Upper lobe of left lung (tissue), 6 donors: ENCODE measurements around the gene EVI5. TPM values are rescaled to one million over a fixed set of nuclear protein-coding genes. Genes with fewer than 3 reads are reported as not detected.
A peak's percentile ranks its signal among the peaks of the same experiment; 100 is the strongest.

Experiments used
- ATAC-seq, 2 donors: fragments of 200-7000 bp; cut with Tn5 transposase; one replicate each; pipeline ENCODE4 v1.9.1; 2022; ENCODE audit warnings: mild to moderate bottlenecking in 2 of 2, moderate library complexity in 2 of 2; ENCODE audit not compliant: low FRiP score in 2 of 2
- DNase-seq, 2 donors: peaks; one replicate each; pipeline ENCODE4 v3.0.0-alpha.2; 2019 to 2020
- H3K27ac ChIP-seq, 4 donors: fragments of 200-600 bp; sonication (generic); one replicate each; pipeline ENCODE4 v1.5.1; 2016 to 2019
- H3K27me3 ChIP-seq, 4 donors: fragments of 200-600 bp; sonication (generic); one replicate each; pipeline ENCODE4 v1.5.1; 2017 to 2019
- H3K36me3 ChIP-seq, 4 donors: fragments of 200-600 bp; sonication (generic); one replicate each; pipeline ENCODE4 v1.5.1; 2016 to 2019
- H3K4me1 ChIP-seq, 4 donors: fragments of 200-600 bp; sonication (generic); one replicate each; pipeline ENCODE4 v1.5.1; 2018 to 2019
- H3K4me3 ChIP-seq, 4 donors: fragments of 200-600 bp; sonication (generic); one replicate each; pipeline ENCODE4 v1.5.1; 2017 to 2019; ENCODE audit warnings: mild to moderate bottlenecking in 2 of 4, moderate library complexity in 1 of 4
- H3K9me3 ChIP-seq, 4 donors: fragments of 200-600 bp; sonication (generic); one replicate each; pipeline ENCODE4 v1.5.1; 2018 to 2019
- EP300 ChIP-seq, 4 donors: sonication (generic); formaldehyde crosslinking; IDR thresholded peaks; one replicate each; pipeline ENCODE4 v1.5.1; 2017; ENCODE audit warnings: antibody characterized with exemption in 4 of 4, control low read depth in 2 of 4
- POLR2A ChIP-seq, 4 donors: fragments of 450-650 bp; IDR thresholded peaks; one replicate each; pipeline ENCODE4 v1.5.1; 2016 to 2017; ENCODE audit warnings: antibody characterized with exemption in 4 of 4, mild to moderate bottlenecking in 2 of 4
- POLR2AphosphoS5 ChIP-seq, 2 donors: sonication (generic); formaldehyde crosslinking; IDR thresholded peaks; one replicate each; pipeline ENCODE4 v1.5.1; 2017; ENCODE audit warnings: antibody characterized with exemption in 2 of 2
- WGBS, 2 donors: methylation state at CpG; one replicate each; pipeline ENCODE4 v1.1.5; 2017 to 2018; 5-methylcytosine and 5-hydroxymethylcytosine counted together
- total RNA-seq, 6 donors: library from RNA; depleted of rRNA in 4 of 6; stranded (reverse); fragments of >200 nt in 4 of 6; gene quantifications; one replicate each; pipeline versions ENCODE4 v1.1.0 to v1.2.1, GENCODE V29; 2016 to 2021
- TF ChIP-seq, protein P1 (sequence below), 6 experiments: fragments of 450-650 bp in 4 of 6; fragments of 200-600 bp in 2 of 6; sonication (generic) in 2 of 6; IDR thresholded peaks; one replicate each; pipeline ENCODE4 v1.5.1; 2016 to 2019; ENCODE audit warnings: antibody characterized with exemption in 6 of 6
- donor health status: DM: no; HTN: no; CAD: no; lungs with moderate emphysema.
- donor health status: DM: no; HTN: yes; CAD: no; lungs with severe emphysema.

The EVI5 gene
- total RNA-seq, 6 donors from 2014 or later: 33.5 to 62.3 (median 39.6) TPM

DNA sequence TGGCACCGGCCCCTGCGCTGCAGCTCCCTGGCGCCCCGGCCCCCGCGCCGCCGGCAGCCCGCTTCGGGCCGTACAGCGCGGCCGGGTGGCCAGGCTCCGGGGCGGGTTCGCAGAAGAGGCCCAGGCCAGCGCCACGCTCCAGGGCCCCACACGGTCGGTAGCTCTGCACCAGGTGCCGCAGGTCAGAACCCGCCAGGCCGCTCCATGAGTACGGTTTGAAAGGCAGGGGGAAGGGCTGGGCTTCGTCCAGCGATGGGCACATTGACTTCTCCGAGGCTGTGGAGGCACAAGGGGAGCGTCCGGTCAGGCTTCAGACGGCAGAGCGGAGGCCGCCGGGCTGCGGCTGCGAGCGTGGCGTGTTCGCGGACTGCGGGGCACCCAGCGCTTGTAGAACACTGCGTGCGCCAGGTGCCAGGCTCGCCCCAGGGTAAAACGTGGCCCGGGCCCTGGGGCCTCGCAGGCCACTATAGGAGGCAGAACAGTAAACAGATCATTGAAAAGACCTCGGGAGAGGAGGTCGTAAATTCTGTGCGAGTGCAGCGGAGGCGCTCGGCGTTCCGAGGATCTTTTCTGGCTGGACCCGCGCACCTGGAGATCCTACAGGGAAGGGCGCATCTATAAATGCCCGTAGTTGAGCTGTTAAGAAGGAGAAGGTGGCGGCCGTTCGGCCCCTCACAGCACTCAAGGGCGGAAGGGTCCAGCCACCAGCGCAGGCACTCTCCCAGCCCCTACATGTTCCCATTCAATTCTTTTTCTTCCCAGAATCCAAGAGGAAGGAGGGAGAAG is 303.9 kb downstream of the EVI5 start:
- Histone ChIP-seq H3K27me3 (peaks cover 0 to 54% (median 31%) of the 10 kb centered on the region in 4 donors), H3K9me3 (no peaks in the 10 kb centered on the region), H3K4me3 (peak overlapping the region in 3 of 4 donors; percentile 7 to 54 (median 20)), H3K27ac (no peak overlapping the region), H3K36me3 (no peaks in the 10 kb centered on the region), H3K4me1 (peaks cover 54 to 61% (median 58%) of the 10 kb centered on the region in 4 donors)
- DNase-seq: peak in 1 of 2 donors; percentile 85
- ATAC-seq: no peak
- TF ChIP-seq, protein P1, sequence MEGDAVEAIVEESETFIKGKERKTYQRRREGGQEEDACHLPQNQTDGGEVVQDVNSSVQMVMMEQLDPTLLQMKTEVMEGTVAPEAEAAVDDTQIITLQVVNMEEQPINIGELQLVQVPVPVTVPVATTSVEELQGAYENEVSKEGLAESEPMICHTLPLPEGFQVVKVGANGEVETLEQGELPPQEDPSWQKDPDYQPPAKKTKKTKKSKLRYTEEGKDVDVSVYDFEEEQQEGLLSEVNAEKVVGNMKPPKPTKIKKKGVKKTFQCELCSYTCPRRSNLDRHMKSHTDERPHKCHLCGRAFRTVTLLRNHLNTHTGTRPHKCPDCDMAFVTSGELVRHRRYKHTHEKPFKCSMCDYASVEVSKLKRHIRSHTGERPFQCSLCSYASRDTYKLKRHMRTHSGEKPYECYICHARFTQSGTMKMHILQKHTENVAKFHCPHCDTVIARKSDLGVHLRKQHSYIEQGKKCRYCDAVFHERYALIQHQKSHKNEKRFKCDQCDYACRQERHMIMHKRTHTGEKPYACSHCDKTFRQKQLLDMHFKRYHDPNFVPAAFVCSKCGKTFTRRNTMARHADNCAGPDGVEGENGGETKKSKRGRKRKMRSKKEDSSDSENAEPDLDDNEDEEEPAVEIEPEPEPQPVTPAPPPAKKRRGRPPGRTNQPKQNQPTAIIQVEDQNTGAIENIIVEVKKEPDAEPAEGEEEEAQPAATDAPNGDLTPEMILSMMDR (IDR thresholded peaks at IDR 0.05): no peak
- TF ChIP-seq EP300 (IDR thresholded peaks at IDR 0.05) (no peak), POLR2AphosphoS5 (IDR thresholded peaks at IDR 0.05) (no peak), POLR2A (IDR thresholded peaks at IDR 0.05) (no peak)
- 36 to 61% methylated on average over 34 to 40 of the region's 65 CpGs for WGBS, 2 donors

DNA sequence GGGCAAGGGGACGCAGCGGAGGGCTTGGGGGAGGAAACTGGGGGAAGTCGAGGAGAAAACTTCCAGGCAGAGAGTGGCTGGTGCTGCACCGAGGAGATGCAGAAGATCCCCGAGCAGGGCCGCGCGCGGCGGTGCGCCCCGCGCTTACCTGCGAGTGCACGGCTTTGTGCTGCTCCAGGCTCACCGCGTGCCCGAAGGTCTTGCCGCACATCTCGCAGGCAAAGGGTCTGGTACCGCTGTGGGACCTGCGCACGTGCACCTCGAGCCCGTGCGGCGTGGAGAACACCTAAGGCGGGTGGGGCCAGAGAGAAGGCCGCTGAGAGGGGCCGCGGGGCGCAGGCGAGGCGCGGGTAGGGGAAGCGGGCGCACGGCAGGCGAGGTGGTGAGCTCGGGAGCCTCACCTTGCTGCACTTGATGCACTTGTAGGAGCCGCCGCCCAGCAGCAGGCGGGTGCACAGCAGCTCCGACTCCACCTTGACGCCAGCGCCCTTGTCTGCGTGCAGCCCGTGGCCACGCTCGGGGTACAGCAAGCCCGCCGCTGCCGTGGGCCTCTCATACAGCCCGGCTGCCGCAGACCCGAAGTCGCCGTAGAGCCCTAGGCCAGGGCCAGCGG is 304.6 kb downstream of the EVI5 start:
- Histone ChIP-seq H3K4me1 (peaks cover 47 to 54% (median 51%) of the 10 kb centered on the region in 4 donors), H3K36me3 (no peaks in the 10 kb centered on the region), H3K27ac (no peak overlapping the region), H3K27me3 (peaks cover 0 to 47% (median 28%) of the 10 kb centered on the region in 4 donors), H3K4me3 (peak overlapping the region in 3 of 4 donors; percentile 7 to 20 (median 19)), H3K9me3 (no peaks in the 10 kb centered on the region)
- TF ChIP-seq POLR2AphosphoS5 (IDR thresholded peaks at IDR 0.05) (no peak), POLR2A (IDR thresholded peaks at IDR 0.05) (no peak), EP300 (IDR thresholded peaks at IDR 0.05) (no peak)
- TF ChIP-seq, protein P1 (IDR thresholded peaks at IDR 0.05): no peak
- ATAC-seq: no peak
- WGBS, 2 donors: 41 to 56% methylated on average over 31 to 44 of the region's 59 CpGs
- DNase-seq: peak in 1 of 2 donors; percentile 86

DNA sequence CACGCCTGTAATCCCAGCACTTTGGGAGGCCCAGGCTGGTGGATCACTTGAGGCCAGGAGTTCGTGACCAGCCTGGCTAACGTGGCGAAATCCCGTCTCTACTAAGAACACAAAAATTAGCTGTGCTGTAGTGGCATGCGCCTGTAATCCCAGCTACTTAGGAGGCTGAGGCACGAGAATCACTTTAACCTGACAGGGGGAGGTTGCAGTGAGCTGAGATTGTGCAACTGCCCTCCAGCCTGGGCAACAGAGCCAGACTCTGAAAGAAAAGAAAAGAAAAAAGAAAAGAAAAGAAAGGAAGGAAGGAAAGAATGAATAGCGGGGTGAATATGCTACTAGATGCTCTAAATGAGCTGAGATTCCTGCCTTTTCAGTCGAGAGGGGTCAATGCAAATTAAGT is 305.3 kb downstream of the EVI5 start:
- Histone ChIP-seq H3K27me3 (peaks cover 0 to 41% (median 24%) of the 10 kb centered on the region in 4 donors), H3K4me1 (peaks cover 40 to 47% (median 44%) of the 10 kb centered on the region in 4 donors), H3K9me3 (no peaks in the 10 kb centered on the region), H3K36me3 (no peaks in the 10 kb centered on the region), H3K27ac (no peak overlapping the region), H3K4me3 (no peak overlapping the region)
- TF ChIP-seq POLR2A (IDR thresholded peaks at IDR 0.05): no peak
- TF ChIP-seq EP300 (IDR thresholded peaks at IDR 0.05): no peak
- ATAC-seq (no peak), DNase-seq (no peak)
- WGBS, 2 donors: 92% methylated on average over 9 of the region's 9 CpGs

DNA sequence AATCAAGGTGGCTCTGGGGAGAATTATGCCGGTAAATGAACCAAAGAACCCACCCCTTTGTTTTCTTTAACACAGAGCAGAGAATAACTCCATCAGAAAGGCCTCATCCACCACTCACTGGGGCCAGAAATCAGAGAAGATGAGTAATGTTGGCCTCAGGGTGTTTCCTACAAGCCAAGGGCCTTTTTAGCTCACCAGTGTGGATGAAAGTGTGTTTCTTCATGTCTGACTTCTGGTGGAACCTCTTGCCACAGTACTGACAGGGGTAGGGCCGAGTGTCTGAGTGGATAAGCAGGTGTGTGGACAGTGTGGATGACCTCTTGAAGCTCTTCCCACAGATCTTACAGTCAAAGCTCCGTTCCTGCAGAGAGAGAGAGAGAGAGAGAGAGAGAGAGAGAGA is 306.5 kb downstream of the EVI5 start:
- no peak overlapping the region for H3K4me3 ChIP-seq
- ATAC-seq (no peak), DNase-seq (no peak)
- peaks cover 0 to 32% (median 17%) of the 10 kb centered on the region in 4 donors for H3K27me3 ChIP-seq
- H3K9me3 ChIP-seq: no peaks in the 10 kb centered on the region
- peaks cover 28 to 35% (median 32%) of the 10 kb centered on the region in 4 donors for H3K4me1 ChIP-seq
- WGBS, 2 donors: 84 to 89% methylated on average over 3 of the region's 3 CpGs
- no peaks in the 10 kb centered on the region for H3K36me3 ChIP-seq
- TF ChIP-seq, protein P1 (IDR thresholded peaks at IDR 0.05): no peak
- TF ChIP-seq EP300 (IDR thresholded peaks at IDR 0.05): no peak
- no peak for TF ChIP-seq POLR2A (IDR thresholded peaks at IDR 0.05)
- no peak for TF ChIP-seq POLR2AphosphoS5 (IDR thresholded peaks at IDR 0.05)
- H3K27ac ChIP-seq: no peak overlapping the region

DNA sequence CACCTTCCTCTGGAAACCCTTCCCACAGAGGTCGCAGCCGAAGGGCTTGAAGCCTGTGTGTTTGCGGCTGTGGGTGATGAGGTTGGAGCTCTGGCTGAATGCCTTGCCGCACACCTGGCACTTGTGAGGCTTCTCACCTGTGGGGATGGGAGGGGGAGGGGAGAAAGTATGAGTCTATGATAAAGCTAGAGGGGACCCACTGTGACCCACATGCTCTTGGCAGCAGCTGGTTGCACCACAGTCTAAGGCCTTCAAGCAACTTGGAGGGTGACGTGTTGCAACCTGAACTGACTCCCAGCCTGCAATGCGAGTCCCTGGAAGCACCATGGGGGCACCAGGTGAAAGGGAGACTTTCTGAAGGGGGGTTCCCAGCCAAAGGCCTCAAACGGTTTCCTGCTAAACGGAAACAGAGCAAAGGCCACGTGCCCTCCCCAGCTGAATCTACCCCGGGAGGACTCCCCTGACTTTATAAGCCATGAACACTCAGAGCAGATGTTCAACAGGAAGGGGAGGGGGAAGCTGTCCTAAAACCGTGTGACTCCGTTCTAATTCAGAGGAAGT is 308.8 kb downstream of the EVI5 start:
- Histone ChIP-seq H3K4me3 (no peak overlapping the region), H3K36me3 (no peaks in the 10 kb centered on the region), H3K27ac (no peak overlapping the region), H3K4me1 (peaks cover 6 to 12% (median 10%) of the 10 kb centered on the region in 4 donors), H3K27me3 (peaks cover 0 to 13% (median 8%) of the 10 kb centered on the region in 4 donors), H3K9me3 (no peaks in the 10 kb centered on the region)
- 34 to 56% methylated on average over 7 to 12 of the region's 12 CpGs for WGBS, 2 donors
- DNase-seq (no peak), ATAC-seq (peak in 1 of 2 donors; percentile 12)
- TF ChIP-seq, protein P1 (IDR thresholded peaks at IDR 0.05): no peak
- TF ChIP-seq POLR2A (IDR thresholded peaks at IDR 0.05) (no peak), EP300 (IDR thresholded peaks at IDR 0.05) (no peak), POLR2AphosphoS5 (IDR thresholded peaks at IDR 0.05) (no peak)
